CD14-positive monocyte (primary cell): Measurements from ENCODE around the gene PTGFRN. TPM values are rescaled to one million over a fixed set of nuclear protein-coding genes. Genes with fewer than 3 reads are reported as not detected.

Source experiments
- DNase-seq, 3 donors: peaks; one replicate each; pipeline ENCODE4 v3.0.0-alpha.2; 2011 to 2022
- H2AFZ ChIP-seq: 2 replicates; pipeline ENCODE4 v1.6.0; 2012; ENCODE audit warnings: mild to moderate bottlenecking, low read depth, low read length, inconsistent platforms; ENCODE audit not compliant: insufficient read depth, poor library complexity, severe bottlenecking
- H3K27ac ChIP-seq, 2 donors: 1 replicate in 1 of 2; 2 replicates in 1 of 2; pipeline ENCODE4 v1.5.1; 2012 to 2013; ENCODE audit warnings: low read length in 2 of 2, control low read depth in 1 of 2, inconsistent platforms in 1 of 2, low read depth in 1 of 2, mild to moderate bottlenecking in 1 of 2
- H3K27me3 ChIP-seq, 2 donors: one replicate each; pipeline versions ENCODE4 v1.6.0 to v1.6.1; 2011 to 2013; ENCODE audit warnings: low read length in 2 of 2; ENCODE audit not compliant: control insufficient read depth in 2 of 2, insufficient read depth in 2 of 2
- H3K36me3 ChIP-seq, 2 donors: replicated peaks in 1 of 2; 1 replicate in 1 of 2; 2 replicates in 1 of 2; pipeline versions ENCODE4 v1.5.1 to v1.6.1; 2012 to 2013; ENCODE audit warnings: low read length in 2 of 2, control low read depth in 1 of 2, inconsistent platforms in 1 of 2, mild to moderate bottlenecking in 1 of 2; ENCODE audit not compliant: insufficient read depth in 2 of 2, control insufficient read depth in 1 of 2
- H3K4me1 ChIP-seq, 2 donors: 1 replicate in 1 of 2; 2 replicates in 1 of 2; pipeline versions ENCODE4 v1.5.1 to v1.6.1; 2012 to 2013; ENCODE audit warnings: low read length in 2 of 2, control low read depth in 1 of 2, inconsistent platforms in 1 of 2, mild to moderate bottlenecking in 1 of 2, moderate library complexity in 1 of 2; ENCODE audit not compliant: insufficient read depth in 2 of 2, control insufficient read depth in 1 of 2
- H3K4me2 ChIP-seq: replicated peaks from 2 replicates; pipeline ENCODE3; 2012; ENCODE audit warnings: low read length, moderate library complexity, mild to moderate bottlenecking; ENCODE audit not compliant: poor library complexity, severe bottlenecking; ENCODE audit errors: extremely low read depth
- H3K4me3 ChIP-seq, 3 experiments: fragments of 200-600 bp in 1 of 3; sonication (generic) in 1 of 3; replicated peaks in 1 of 3; 1 replicate in 2 of 3; 2 replicates in 1 of 3; pipeline ENCODE4 v1.5.1; 2011 to 2013; ENCODE audit warnings: low read length in 3 of 3, mild to moderate bottlenecking in 3 of 3, control low read depth in 2 of 3, low read depth in 2 of 3, inconsistent platforms in 1 of 3, moderate library complexity in 1 of 3
- H3K79me2 ChIP-seq: 2 replicates; pipeline ENCODE4 v1.6.0; 2012; ENCODE audit warnings: mild to moderate bottlenecking, control low read depth, inconsistent platforms, low read length, moderate library complexity; ENCODE audit not compliant: insufficient read depth
- H3K9ac ChIP-seq: 2 replicates; pipeline ENCODE4 v1.6.0; 2017; ENCODE audit warnings: low read length, mild to moderate bottlenecking; ENCODE audit not compliant: insufficient read depth, poor library complexity, severe bottlenecking
- H3K9me3 ChIP-seq, 2 donors: replicated peaks in 1 of 2; 1 replicate in 1 of 2; 2 replicates in 1 of 2; pipeline versions ENCODE4 v1.5.1 to v1.6.1; 2012 to 2013; ENCODE audit warnings: low read length in 2 of 2, control low read depth in 1 of 2; ENCODE audit not compliant: control insufficient read depth in 1 of 2, insufficient read depth in 1 of 2
- H4K20me1 ChIP-seq: 2 replicates; pipeline ENCODE4 v1.6.0; 2012; ENCODE audit warnings: mild to moderate bottlenecking, low read length, control low read depth, moderate library complexity; ENCODE audit not compliant: insufficient read depth
- H3K27ac Mint-ChIP-seq, 7 donors: one replicate each; pipeline ENCODE4 v1.8.0; 2020; ENCODE audit warnings: mild to moderate bottlenecking in 7 of 7, mixed read lengths in 7 of 7, moderate library complexity in 6 of 7, inconsistent platforms in 2 of 7
- H3K27me3 Mint-ChIP-seq, 3 donors: one replicate each; pipeline ENCODE4 v1.8.0; 2021 to 2022; ENCODE audit warnings: low read depth in 3 of 3, mild to moderate bottlenecking in 3 of 3, mixed read lengths in 3 of 3, moderate library complexity in 3 of 3, inconsistent platforms in 1 of 3
- H3K36me3 Mint-ChIP-seq, 2 donors: one replicate each; pipeline ENCODE4 v1.8.0; 2020; ENCODE audit warnings: mixed read lengths in 2 of 2, inconsistent platforms in 1 of 2, mild to moderate bottlenecking in 1 of 2
- H3K4me1 Mint-ChIP-seq: one replicate; pipeline ENCODE4 v1.8.0; 2020; ENCODE audit warnings: mild to moderate bottlenecking, mixed read lengths
- H3K4me3 Mint-ChIP-seq, 2 donors: one replicate each; pipeline ENCODE4 v1.8.0; 2020; ENCODE audit warnings: mild to moderate bottlenecking in 2 of 2, mixed read lengths in 2 of 2, moderate library complexity in 1 of 2
- H3K9me3 Mint-ChIP-seq, 7 donors: one replicate each; pipeline ENCODE4 v1.8.0; 2020 to 2022; ENCODE audit warnings: mixed read lengths in 7 of 7, mild to moderate bottlenecking in 6 of 7, moderate library complexity in 6 of 7, inconsistent platforms in 2 of 7
- CTCF ChIP-seq: fragments of 200-600 bp; IDR thresholded peaks from one replicate; pipeline ENCODE4 v1.8.0; 2022; ENCODE audit warnings: antibody characterized with exemption, mild to moderate bottlenecking
- WGBS: methylation state at CpG from one replicate; pipeline ENCODE4 v1.1.5; 2013; ENCODE audit warnings: missing lambda C conversion rate; ENCODE audit not compliant: insufficient coverage; 5-methylcytosine and 5-hydroxymethylcytosine counted together
- intact Hi-C, 2 donors: fragments of 100-400 bp; cut with micrococcal nuclease; formaldehyde crosslinking; loops; one replicate each; pipeline versions ENCODE4 v1.15.0 to v1.15.1; 2023
- polyA plus RNA-seq, 3 donors: library from polyadenylated mRNA; depleted of rRNA in 1 of 3; unstranded in 2 of 3; stranded (reverse) in 1 of 3; fragments of 300-500 nt in 2 of 3; fragments of >200 nt in 1 of 3; fragmentation: Illumina TruSeq in 2 of 3; gene quantifications; 1 replicate in 2 of 3; 2 replicates in 1 of 3; pipeline ENCODE4 v1.2.3, GENCODE V29; 2012 to 2021

PTGFRN gene
- polyA plus RNA-seq, 3 donors, result 1.5 to 2.9 (median 1.6) TPM

- Histone ChIP-seq H3K9ac (no peak overlapping the region), H3K27ac (no peak overlapping the region), H3K4me1 (no peaks in the 10 kb centered on the region), H3K4me2 (no peak overlapping the region), H3K79me2 (no peaks in the 10 kb centered on the region), H4K20me1 (no peaks in the 10 kb centered on the region), H3K27me3 (no peaks in the 10 kb centered on the region), H3K9me3 (no peaks in the 10 kb centered on the region), H2AFZ (no peak overlapping the region), H3K4me3 (no peak overlapping the region), H3K36me3 (no peaks in the 10 kb centered on the region)
- Mint-ChIP-seq H3K4me3 (no peak overlapping the region), H3K36me3 (no peaks in the 10 kb centered on the region), H3K27me3 (peaks cover 2 to 8% (median 6%) of the 10 kb centered on the region in 3 donors), H3K4me1 (no peaks in the 10 kb centered on the region), H3K9me3 (no peaks in the 10 kb centered on the region), H3K27ac (no peak overlapping the region)
- TF ChIP-seq CTCF, result no peak
- 89% methylated on average over 7 of the region's 8 CpGs for WGBS
- intact Hi-C loops, result no loop called here
- no peak for DNase-seq
These were observed 13.7 kb downstream of the PTGFRN start for GRCh38 chr1:116923421-116923820.

DNA sequence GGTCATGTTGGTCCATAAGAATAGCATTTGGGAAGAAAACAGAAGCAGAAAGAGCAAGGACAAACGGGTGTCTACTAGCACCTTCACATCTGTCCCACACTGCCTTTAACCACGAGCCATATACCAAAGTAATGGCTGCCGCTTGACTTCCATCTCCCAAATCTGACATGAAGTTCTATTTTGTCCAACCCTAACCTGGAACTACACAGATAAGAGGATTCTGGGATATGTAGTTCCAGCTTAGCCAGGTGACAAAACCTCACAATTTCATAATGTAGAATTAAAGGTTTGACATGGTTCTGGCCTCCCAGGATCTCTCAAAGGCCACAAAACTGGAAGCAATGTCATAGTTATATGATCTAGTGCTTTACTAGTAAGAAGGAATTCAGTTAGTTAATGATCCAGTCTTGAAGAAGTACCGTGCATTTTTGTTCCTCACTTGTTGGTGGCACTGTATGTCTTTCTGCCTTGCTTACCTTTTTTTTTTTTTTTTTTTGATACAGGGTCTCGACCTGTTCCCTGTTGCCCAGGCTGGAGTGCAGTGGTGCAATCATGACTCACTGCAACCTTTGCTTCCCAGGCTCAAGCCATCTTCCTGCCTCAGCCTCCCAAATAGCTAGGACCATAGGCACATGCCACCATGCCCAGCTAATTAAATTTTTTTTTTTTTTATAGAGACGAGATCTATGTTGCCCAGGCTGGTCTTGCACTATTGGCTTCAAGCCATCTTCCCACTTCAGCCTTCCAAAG, 17.5 kb downstream of the PTGFRN start:
- TF ChIP-seq CTCF, result no peak
- WGBS, result 78% methylated on average over 1 of the region's 6 CpGs
- Histone ChIP-seq H3K4me2 (no peak overlapping the region), H3K27ac (no peak overlapping the region), H3K9me3 (no peaks in the 10 kb centered on the region), H3K4me3 (no peak overlapping the region), H3K36me3 (no peaks in the 10 kb centered on the region), H3K79me2 (no peaks in the 10 kb centered on the region), H3K4me1 (no peaks in the 10 kb centered on the region), H3K9ac (no peak overlapping the region), H3K27me3 (no peaks in the 10 kb centered on the region), H4K20me1 (no peaks in the 10 kb centered on the region), H2AFZ (no peak overlapping the region)
- intact Hi-C loops, result no loop called here
- no peaks in the 10 kb centered on the region for H3K9me3 Mint-ChIP-seq
- H3K36me3 Mint-ChIP-seq, result no peaks in the 10 kb centered on the region
- no peaks in the 10 kb centered on the region for H3K4me1 Mint-ChIP-seq
- peaks cover 2 to 8% (median 4%) of the 10 kb centered on the region in 3 donors for H3K27me3 Mint-ChIP-seq
- H3K4me3 Mint-ChIP-seq, result no peak overlapping the region
- DNase-seq, result no peak
- no peak overlapping the region for H3K27ac Mint-ChIP-seq
